ENCODE results near the gene PADI3.

PADI3 gene

DNA sequence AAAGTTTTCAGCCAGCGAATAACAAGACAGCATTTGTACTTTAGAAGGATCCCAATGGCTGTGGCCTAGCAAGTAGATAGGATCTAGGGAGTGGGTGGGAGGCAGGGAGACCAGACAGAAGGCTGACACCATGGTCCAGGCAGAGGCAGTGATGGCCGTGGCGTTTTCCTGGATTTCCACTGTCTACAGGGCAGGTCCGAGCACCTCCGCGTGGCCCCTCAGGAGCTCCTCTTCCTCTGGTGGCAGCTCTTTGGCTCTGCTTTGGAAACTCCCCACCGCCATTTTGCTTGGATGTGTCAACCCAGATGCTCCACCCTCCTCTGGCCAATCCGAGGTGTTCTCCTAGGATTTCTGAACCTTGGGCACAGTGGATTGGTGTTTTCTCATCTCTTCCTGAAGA is 84.2 kb downstream of the PADI3 start:
- DNase-seq (ENCODE audit: low read depth in 2 of 2): no peak

Data from stimulated activated CD8-positive, alpha-beta memory T cell treated with anti-CD3 and anti-CD28 coated beads, Interleukin-15, amount 100 ng/mL, for 4 hours (primary cell).